HG03575 (cell line): ENCODE data around the gene SEC14L5.

Source experiments
- ATAC-seq: cut with Tn5 transposase; IDR thresholded peaks from one replicate; pipeline ENCODE4 v1.9.1; 2021; ENCODE audit not compliant: unreplicated experiment, insufficient number of reproducible peaks, low FRiP score; ENCODE audit errors: extremely low read depth

The SEC14L5 gene

DNA sequence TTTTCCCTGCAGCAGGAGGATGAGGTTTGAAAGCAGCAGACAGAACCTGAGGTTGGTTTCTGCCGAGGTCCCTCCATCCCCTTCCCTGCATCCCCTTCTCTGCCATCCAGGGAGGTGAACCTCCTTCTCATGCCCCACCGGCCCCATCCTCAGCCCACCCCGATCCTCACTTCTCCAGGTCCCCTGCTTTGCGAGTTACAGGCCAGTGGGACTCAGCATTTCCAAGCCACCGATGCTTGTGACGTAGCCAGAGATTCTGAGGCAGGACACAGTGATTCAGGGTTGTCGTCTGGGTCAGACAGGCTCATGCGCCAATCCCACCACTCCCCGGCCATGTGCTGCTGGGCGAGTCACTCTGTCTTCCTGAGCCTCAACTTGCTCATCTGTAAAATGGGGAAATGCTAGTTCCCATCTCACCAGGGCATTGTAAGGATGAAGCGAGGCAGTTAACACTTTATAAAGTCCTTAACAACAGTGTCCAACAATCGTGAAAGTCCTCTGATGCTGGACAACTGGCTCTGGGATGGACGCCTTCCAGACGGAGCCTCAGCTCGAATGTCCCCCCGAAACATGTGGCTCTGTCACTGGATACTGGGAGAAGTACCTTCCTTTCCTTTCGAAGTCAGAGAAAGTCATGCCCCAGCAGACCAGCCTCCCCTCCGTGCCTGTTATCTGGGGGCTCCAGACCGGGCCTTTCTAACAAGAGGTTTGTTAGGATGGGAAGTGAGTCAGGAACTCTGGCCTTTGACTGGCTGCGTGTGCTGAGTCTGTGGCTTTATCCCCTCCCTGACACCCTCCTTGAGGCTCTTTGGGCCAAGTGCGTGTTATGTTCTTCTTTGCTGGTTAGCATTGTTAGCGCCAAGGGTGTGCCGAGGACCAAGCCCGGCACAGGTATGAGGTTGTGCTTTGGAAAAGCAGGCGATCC is 21.9 kb downstream of the SEC14L5 start:
- ATAC-seq: no peak

- ATAC-seq: no peak
Observed at GRCh38 chr16:4980691-4981090, 22.6 kb downstream of the SEC14L5 start.

DNA sequence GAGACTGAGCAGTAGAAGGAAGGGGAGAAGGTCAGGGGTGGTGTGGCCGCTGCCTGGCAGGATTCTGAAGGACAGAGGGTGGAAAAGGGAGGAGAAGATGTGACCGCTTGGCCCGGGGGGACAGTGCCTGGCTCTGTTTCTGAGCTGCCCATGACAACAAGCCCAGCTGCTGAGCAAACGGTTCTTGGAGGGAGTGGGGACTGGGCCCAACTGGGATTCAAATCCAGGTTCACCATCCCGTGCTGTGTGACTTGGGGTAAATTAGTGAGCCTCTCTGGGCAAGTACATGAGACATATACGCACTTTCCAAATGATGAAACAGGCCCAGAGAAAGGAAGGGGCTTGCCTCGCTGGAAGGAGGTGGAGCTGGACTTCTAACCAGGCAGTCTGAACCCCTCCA is 23.3 kb downstream of the SEC14L5 start:
- ATAC-seq: no peak

- no peak for ATAC-seq
Observed at GRCh38 chr16:4982056-4982867, 24.1 kb downstream of the SEC14L5 start.

DNA sequence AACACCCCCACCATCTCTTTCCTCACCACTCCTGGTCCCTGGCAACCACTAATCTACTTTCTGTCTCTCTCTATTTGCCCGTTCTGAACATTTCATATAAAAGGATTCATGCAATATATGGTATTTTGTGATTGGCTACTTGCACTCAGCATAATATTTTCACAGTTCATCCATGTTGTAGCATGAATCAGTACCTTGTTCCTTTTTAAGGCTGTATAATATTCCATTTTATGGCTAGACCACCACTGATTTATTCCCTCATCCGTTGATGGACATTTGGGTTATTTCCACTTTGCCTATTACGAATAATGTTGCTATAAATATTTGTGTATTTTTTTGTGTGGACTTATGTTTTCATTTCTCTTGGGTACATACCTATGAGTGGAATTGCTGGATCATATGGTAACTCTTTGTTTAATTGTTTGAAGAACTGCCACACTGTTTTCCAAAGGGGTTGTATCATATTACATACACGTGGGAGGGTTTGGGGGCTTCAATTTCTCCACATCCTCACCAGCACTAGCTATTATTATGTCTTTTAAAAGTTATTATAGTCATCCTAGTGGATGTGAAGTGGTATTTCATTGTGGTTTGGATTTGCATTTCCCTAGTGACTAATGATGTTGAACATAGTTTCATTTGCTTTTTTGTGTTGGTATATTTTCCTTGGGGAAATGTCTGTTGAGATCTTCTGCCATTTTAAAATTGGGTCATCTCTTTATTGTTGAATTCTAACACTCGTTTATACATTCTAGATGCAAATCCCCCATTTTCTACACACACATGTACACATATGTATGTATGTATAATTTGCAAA is 26.3 kb downstream of the SEC14L5 start:
- ATAC-seq: no peak

DNA sequence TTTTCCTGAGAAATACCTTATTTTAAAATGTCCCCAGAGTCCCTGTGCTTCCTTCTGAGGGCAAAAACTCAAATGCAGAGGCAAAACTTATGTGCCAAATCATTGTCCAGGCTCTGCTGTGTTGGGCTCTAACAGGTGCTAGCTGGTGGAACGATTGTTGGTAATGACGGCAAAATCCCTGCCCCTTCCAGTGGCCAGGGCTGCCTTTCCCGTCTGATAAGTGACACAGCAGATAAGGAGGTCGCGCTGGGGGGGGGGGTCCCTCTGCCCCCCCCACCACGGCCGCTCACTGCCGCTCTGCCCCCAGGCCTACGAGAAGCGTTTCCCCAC is 29.1 kb downstream of the SEC14L5 start:
- no peak for ATAC-seq

- no peak for ATAC-seq
Observed at GRCh38 chr16:4987580-4988374, 29.6 kb downstream of the SEC14L5 start.

- no peak for ATAC-seq
Observed at GRCh38 chr16:4988647-4989046, 30.5 kb downstream of the SEC14L5 start.

GRCh38 chr16:4989391-4990006 is 31.4 kb downstream of the SEC14L5 start:
- ATAC-seq: no peak

- ATAC-seq: no peak
Observed at GRCh38 chr16:4990415-4990814, 32.3 kb downstream of the SEC14L5 start.

- no peak for ATAC-seq
Observed at GRCh38 chr16:4991754-4992153, 33.6 kb downstream of the SEC14L5 start.

- ATAC-seq: no peak
Observed at GRCh38 chr16:4994719-4995434, 36.7 kb downstream of the SEC14L5 start.

- no peak for ATAC-seq
Observed at GRCh38 chr16:5000573-5001001, 42.5 kb downstream of the SEC14L5 start.

DNA sequence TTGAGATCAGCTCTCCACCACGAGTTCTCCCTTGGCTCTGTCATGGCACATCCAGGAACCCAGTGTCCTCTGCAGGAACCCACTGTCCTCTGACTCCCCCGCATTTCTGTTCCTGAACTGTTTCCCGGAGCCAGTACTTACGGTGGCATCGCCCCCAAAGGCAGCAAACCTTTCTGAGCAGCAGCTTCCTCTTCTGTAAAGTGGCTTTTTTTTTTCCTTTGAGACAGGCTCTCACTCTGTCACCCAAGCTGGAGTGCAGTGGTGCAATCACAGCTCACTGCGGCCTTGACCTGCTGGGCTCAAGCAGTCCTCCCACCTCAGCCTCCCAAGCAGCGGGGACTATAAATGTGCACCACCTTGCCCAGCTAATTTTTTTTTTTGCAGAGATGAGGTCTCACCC is 43.4 kb downstream of the SEC14L5 start:
- no peak for ATAC-seq

DNA sequence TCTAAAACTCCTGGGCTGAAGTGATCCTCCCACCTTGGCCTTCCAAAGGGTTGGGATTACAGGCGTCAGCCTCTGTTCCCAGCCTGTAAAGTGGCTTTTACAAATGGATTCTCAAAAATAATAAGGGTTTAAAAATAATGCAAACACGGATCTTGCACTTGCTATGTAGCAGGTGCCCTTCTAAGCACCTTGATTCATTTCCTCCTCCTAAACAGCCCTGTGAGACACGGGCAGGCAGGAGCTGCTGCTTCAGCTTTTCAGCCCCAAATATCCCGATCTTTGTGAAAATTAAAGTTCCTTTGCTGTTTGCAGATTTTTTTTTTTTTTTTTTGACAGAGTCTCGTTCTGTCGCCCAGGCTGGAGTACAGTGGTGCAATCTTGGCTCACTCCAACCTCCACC is 43.9 kb downstream of the SEC14L5 start:
- ATAC-seq: no peak

DNA sequence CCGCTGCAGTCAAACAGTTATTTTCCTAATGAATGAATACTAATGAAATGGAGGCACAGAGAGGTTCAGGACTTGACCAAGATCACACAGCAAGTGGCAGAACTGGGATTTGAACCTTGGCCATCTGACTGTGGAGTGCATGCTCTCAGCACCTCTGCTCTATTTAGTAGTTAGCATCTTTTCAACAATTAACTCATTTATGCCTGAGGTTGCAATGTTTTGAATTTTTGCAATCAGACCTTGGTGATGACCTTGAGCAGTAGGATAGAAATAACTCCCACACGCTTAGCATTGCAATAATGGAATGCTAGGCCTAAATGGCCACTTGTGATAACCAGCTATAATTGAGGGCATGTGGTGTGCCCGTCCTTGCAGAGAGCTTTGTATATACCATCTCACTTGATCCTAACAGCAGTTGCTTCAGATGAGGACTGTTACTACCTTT is 44.6 kb downstream of the SEC14L5 start:
- no peak for ATAC-seq

DNA sequence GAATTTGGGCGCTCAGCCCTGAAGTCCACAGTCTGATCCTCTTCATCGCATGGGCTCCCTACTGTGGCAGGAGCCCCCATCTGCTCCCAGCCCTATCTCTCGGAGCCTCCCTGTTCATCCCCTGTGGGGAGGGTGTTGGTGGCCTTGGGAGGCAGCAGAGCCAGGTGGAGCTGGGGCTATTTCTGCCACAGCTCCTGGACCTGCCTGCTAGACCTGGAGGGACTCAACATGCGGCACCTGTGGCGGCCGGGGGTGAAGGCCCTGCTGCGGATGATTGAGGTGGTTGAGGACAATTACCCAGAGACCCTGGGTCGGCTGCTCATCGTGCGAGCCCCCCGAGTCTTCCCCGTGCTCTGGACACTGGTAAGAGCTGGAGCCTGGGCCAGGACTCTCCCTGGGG is 45.1 kb downstream of the SEC14L5 start:
- ATAC-seq: no peak

GRCh38 chr16:5003828-5004227 is 45.7 kb downstream of the SEC14L5 start:
- ATAC-seq: no peak
